CD4-positive, alpha-beta T cell treated with Interleukin-12 subunit alpha and Interleukin-12 subunit beta, for 1 hour (primary cell): Measurements from ENCODE around the gene CCDC39.
A peak's percentile ranks its signal among the peaks of the same experiment; 100 is the strongest.

ENCODE experiments used
- DNase-seq: peaks from one replicate; pipeline ENCODE4 v3.0.0-alpha.2; 2020

The CCDC39 gene

GRCh38 chr3:180679178-180680096, at the start of gene CCDC39:
CCDC39 (minus strand) TSS chr3:180679489; CDS start chr3:180679380, 109 bp downstream.
- DNase-seq = peak; percentile 56

GRCh38 chr3:180720012-180720411, 40.7 kb upstream of the CCDC39 start:
- DNase-seq = no peak

GRCh38 chr3:180707896-180708295, 28.6 kb upstream of the CCDC39 start:
- no peak for DNase-seq

- no peak for DNase-seq
Observed at GRCh38 chr3:180705619-180706018, 26.3 kb upstream of the CCDC39 start.

GRCh38 chr3:180704532-180704931, 25.2 kb upstream of the CCDC39 start:
- DNase-seq = no peak

GRCh38 chr3:180700941-180701340, 21.7 kb upstream of the CCDC39 start:
- DNase-seq = no peak

GRCh38 chr3:180698760-180699270, 19.5 kb upstream of the CCDC39 start:
- DNase-seq = no peak

- no peak for DNase-seq
Observed at GRCh38 chr3:180694321-180694720, 15.0 kb upstream of the CCDC39 start.

GRCh38 chr3:180693656-180694055, 14.4 kb upstream of the CCDC39 start:
- DNase-seq = no peak

- no peak for DNase-seq
Observed at GRCh38 chr3:180690061-180690460, 10.8 kb upstream of the CCDC39 start.

GRCh38 chr3:180684807-180685206, 5.5 kb upstream of the CCDC39 start:
- no peak for DNase-seq

GRCh38 chr3:180683816-180684215, 4.5 kb upstream of the CCDC39 start:
- DNase-seq = no peak

GRCh38 chr3:180680097-180680430, 775 bp upstream of the CCDC39 start:
- peak; percentile 29 for DNase-seq

- DNase-seq = no peak
Observed at GRCh38 chr3:180678231-180678630, 1.1 kb downstream of the CCDC39 start.

- no peak for DNase-seq
Observed at GRCh38 chr3:180661444-180661843, 17.8 kb downstream of the CCDC39 start.

- DNase-seq = no peak
Observed at GRCh38 chr3:180657094-180657493, 22.2 kb downstream of the CCDC39 start.

- no peak for DNase-seq
Observed at GRCh38 chr3:180656406-180656805, 22.9 kb downstream of the CCDC39 start.

GRCh38 chr3:180646187-180646790, 33.0 kb downstream of the CCDC39 start:
- DNase-seq = no peak

GRCh38 chr3:180640987-180641386, 38.3 kb downstream of the CCDC39 start:
- DNase-seq = no peak

- no peak for DNase-seq
Observed at GRCh38 chr3:180633722-180634121, 45.6 kb downstream of the CCDC39 start.

GRCh38 chr3:180631317-180631716, 48.0 kb downstream of the CCDC39 start:
- DNase-seq = no peak

GRCh38 chr3:180630371-180630770, 48.9 kb downstream of the CCDC39 start:
- DNase-seq = no peak

- DNase-seq = no peak
Observed at GRCh38 chr3:180626844-180627243, 52.4 kb downstream of the CCDC39 start.

- no peak for DNase-seq
Observed at GRCh38 chr3:180624714-180625113, 54.6 kb downstream of the CCDC39 start.
